Gastroesophageal sphincter (tissue), 3 donors: Measurements from ENCODE around the gene SP110.

Experiments
- CTCF ChIP-seq, 4 experiments: fragments of 200-600 bp in 2 of 4; fragments of 450-650 bp in 2 of 4; sonication (generic) in 1 of 4; IDR thresholded peaks; one replicate each; pipeline ENCODE4 v1.5.1; 2017 to 2019; ENCODE audit warnings: antibody characterized with exemption in 4 of 4, mild to moderate bottlenecking in 2 of 4, moderate library complexity in 2 of 4
- EP300 ChIP-seq: sonication (generic); formaldehyde crosslinking; IDR thresholded peaks from one replicate; pipeline ENCODE4 v1.6.1; 2017; ENCODE audit warnings: antibody characterized with exemption, mild to moderate bottlenecking
- POLR2A ChIP-seq, 2 donors: fragments of 450-650 bp; IDR thresholded peaks; one replicate each; pipeline ENCODE4 v1.6.1; 2017; ENCODE audit warnings: antibody characterized with exemption in 2 of 2, mild to moderate bottlenecking in 2 of 2, moderate library complexity in 1 of 2

GRCh38 chr2:230202430-230203109 lies 17.2 kb downstream of the SP110 start:
- TF ChIP-seq CTCF (IDR thresholded peaks at IDR 0.05) (no peak), POLR2A (IDR thresholded peaks at IDR 0.05) (no peak), EP300 (no peak)
